D721Med (cell line): ENCODE results near the gene ADARB2.

Experiments
- DNase-seq: peaks from one replicate; pipeline ENCODE4 v3.0.0; 2011; ENCODE audit warnings: low spot score; ENCODE audit not compliant: insufficient read length
- FAIRE-seq: peaks from 2 replicates; lab custom pipeline; 2011; peaks lifted over from hg19 to GRCh38; lab: Jason Lieb, UNC
- TF ChIP-seq, protein P1 (sequence below): IDR thresholded peaks from 2 replicates; pipeline ENCODE4 v1.5.1; 2012; ENCODE audit warnings: mild to moderate bottlenecking, control low read depth; ENCODE audit not compliant: insufficient read depth; ENCODE audit errors: missing control alignments

ADARB2 gene

DNA sequence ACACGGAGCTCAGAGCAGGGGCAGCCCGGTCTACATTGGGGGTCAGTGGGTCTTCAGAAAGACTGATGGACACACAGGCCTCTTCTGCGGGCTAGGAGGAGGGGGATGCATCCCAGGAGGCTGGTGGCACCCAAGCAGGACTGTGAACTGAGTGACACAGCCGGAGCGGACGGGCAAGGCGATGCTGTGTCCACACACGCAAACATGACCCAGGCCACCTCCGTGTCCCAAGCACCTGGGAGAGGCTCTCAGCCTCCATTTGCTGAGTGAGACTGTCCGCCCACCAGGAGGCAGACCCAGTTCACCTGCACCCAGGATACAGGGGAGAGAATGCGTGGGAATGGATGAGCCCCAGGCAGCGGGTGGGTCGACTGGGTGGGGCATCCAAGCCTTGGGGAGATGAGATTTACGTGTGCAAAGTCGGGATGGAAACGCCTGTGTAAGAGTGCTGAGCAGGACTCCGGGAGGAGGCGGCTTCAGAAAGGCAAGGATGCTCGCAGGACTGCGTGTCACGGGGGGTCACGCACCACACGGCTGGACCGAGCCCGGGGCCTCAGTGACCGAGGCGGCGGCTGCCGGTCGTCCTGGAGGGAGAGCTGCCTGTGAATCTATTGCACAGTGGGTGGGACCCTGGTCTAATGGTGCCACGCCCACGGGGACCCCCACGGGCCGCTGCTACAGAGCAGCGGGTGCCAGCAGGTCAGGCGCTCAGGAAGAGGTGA is 262.8 kb downstream of the ADARB2 start:
- TF ChIP-seq, protein P1, sequence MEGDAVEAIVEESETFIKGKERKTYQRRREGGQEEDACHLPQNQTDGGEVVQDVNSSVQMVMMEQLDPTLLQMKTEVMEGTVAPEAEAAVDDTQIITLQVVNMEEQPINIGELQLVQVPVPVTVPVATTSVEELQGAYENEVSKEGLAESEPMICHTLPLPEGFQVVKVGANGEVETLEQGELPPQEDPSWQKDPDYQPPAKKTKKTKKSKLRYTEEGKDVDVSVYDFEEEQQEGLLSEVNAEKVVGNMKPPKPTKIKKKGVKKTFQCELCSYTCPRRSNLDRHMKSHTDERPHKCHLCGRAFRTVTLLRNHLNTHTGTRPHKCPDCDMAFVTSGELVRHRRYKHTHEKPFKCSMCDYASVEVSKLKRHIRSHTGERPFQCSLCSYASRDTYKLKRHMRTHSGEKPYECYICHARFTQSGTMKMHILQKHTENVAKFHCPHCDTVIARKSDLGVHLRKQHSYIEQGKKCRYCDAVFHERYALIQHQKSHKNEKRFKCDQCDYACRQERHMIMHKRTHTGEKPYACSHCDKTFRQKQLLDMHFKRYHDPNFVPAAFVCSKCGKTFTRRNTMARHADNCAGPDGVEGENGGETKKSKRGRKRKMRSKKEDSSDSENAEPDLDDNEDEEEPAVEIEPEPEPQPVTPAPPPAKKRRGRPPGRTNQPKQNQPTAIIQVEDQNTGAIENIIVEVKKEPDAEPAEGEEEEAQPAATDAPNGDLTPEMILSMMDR, result no peak
- no peak for DNase-seq
- FAIRE-seq, result no peak

DNA sequence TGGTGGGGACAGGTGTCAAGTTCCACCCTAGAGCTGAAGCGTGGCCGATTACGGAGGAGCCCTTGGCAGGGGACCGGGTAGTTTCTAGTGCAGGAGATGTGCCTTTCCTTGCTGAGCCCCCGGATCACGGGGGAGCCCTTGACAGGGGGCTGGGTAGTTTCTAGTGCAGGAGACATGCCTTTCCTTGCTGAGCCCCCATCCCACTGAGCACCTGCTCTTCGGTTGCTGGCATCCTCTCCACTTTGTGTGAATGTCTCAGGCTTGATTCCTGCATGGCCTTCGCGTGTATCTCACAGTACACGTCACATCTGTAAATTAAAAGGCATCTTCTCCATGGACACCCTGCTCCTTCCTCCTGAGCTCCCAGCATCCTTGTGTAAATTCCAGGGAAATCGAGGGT is 263.5 kb downstream of the ADARB2 start:
- FAIRE-seq (no peak), DNase-seq (no peak)
- TF ChIP-seq, protein P1, result no peak

DNA sequence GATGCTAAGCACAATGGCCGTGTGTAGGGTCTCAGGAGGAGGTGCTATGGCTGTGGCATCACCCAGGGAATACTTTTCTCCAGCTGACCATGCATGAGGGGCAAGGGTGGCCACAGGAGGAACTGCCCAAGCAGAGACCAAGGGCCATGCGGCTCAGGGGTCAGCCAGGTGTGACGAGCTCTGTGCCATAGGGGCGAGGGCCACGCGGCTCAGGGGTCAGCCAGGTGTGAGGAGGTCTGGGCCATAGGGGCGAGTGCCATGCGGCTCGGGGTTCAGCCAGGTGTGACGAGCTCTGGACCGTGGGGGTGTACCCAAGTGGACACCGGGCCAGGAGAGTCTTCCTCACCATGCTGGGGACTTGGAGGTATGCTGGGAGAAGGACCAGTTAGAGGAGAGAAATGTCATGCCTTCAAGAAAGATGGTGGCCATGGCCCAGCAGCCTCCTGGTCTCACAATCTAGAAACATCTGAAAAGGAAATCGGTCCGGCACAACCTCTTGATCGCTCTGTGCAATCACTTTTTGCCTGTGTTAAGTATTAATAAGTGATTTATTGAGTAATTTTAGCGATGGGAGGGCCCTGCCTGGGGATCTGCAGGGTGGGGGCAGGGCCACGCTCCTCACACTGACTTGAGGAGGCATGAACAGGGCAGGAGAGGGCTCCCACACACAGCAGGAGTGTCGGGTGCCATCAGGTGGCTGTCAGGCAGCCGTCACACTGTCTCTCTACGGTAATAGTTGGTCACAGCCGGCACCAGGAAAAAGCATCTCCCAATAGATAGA is 265.0 kb downstream of the ADARB2 start:
- FAIRE-seq (no peak), DNase-seq (no peak)
- TF ChIP-seq, protein P1, result no peak

DNA sequence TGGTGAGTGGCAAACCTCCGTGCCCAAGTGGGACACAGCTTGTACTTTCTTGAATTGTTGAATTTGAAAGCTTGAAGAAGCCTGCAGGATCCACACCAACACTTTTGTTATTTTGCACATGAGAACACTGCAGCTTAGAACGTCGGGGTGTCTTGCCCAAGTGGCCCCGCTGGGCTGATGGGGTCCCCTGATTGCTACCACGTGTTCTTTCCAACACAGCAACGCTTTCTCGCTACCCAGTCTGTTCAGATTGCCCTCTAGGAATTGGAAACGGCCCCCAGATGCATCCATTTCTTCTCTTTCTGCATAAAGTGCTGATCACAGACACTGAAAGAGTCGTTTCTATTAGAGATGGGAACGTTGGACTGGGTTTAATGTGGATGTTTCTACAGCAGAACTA is 268.5 kb downstream of the ADARB2 start:
- FAIRE-seq, result no peak
- DNase-seq, result no peak
- TF ChIP-seq, protein P1, result no peak

DNA sequence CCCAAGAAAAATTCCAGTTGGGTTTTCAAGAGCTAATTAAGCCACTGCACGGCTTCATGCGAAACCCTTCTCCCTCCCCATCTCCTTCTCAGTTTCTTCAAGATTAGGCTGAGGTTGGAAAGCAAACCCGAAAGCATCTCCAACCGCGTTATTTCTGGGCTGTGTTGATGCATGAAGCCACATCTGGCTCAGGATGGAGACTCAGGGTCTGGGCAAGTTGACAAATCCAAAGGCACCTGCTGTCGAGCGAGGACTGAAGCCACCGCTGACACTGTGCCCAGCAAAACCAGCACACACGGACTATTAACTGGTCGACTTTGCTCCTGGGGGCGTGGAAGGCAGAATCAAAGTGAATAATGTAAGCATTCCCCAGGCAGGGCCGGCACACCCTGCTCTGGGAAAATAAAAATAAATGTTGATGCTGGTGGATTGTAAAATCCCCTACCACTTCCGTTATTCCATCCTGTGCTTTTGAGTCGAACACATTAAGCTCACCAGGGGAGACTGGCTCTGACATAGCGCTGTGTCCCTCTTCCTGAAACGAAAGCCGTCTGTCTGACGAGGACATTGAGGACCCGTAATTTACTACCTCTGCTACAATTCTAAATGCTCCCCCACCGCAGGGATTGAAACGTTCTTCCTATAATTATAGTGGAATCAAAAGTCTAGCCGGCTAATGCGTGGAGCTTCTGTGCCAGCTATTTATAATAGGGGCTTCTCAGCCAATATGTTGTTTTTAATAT is 269.8 kb downstream of the ADARB2 start:
- FAIRE-seq, result no peak
- no peak for DNase-seq
- TF ChIP-seq, protein P1, result no peak

DNA sequence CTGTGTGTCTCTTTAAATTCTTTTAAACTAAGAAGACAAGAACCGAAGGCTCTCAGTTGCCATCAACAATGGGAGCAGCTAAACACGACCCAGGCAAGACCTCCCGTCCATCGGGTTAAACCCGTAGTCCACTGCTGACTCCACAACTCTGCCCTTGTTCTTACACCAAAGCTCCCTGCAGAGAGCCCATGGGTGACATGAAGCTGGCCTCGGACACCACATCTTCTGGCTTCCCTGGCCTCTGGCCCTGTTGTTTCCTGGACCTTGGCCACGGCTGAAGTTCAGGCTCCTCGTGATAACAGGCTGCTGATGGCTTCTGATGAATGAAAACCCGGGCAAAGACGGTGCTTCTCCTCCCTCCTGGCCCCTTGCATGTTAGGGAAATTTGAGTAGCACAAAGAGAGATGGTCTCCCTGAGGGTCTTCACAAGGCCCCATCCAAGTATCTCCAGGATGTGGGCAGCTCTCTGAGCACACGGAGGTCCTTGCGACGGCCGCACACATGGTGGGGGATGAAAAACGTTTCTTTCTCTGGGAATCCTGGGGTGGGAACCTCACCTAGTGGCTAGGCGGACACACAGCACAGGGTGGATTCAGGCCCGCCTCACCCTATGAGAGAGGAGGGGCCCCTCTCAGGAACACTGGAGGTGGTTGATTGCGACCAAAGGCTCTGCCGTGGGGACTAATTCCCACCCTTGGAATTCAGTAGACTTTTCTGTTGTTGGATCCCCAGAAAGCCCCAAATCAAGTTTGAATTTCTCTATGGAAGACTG is 271.1 kb downstream of the ADARB2 start:
- FAIRE-seq (no peak), DNase-seq (no peak)
- TF ChIP-seq, protein P1, result no peak
